ENCODE results near the gene TPRG1.

The TPRG1 gene

DNA sequence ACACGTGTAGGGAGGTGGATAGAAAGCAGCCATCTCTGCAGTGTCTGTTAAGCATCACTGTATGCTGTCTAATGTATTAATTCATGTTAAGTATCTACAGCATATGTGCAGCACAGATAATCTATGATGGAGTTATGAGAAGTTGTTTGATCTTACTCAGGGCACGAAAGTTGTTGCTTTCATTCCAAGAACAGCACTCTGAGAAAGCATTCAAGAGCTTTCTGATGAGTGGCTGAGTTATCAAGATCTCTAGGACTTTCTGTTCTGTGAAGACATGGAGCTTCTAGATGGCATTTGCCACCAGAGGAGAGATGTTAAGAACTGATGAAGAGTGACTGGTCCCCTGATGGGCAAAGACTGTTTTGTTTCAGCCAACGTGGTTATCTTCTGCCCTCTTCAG is 22.6 kb upstream of the TPRG1 start:
- Histone ChIP-seq H3K36me3 (ENCODE audit: control insufficient read depth in 1 of 2, insufficient read depth in 2 of 2, low read depth in 1 of 2, low read length in 2 of 2) (peaks cover 0 to 4% of the 10 kb centered on the region in 2 experiments), H3K4me3 (ENCODE audit: insufficient read depth in 1 of 2, low read depth in 1 of 2, low read length in 2 of 2) (no peak overlapping the region), H3K14ac (ENCODE audit: low read length in 2 of 2) (no peak overlapping the region), H3K4me2 (ENCODE audit: low read length, poor library complexity, severe bottlenecking) (no peak overlapping the region), H3K79me1 (replicated peaks; ENCODE audit: low read length, poor library complexity, severe bottlenecking) (no peaks in the 10 kb centered on the region), H3K4me1 (ENCODE audit: control insufficient read depth, insufficient read depth, low read depth, low read length) (no peaks in the 10 kb centered on the region), H3K18ac (ENCODE audit: low read depth in 1 of 2, low read length in 2 of 2) (no peak overlapping the region), H2BK5ac (ENCODE audit: low read depth, low read length, poor library complexity, severe bottlenecking) (no peak overlapping the region), H3K27me3 (ENCODE audit: control insufficient read depth in 1 of 2, insufficient read depth in 1 of 2, low read length in 2 of 2) (peaks cover 0 to 8% of the 10 kb centered on the region in 2 experiments), H2BK12ac (ENCODE audit: low read length in 2 of 2) (no peak overlapping the region), H3K9me3 (ENCODE audit: control insufficient read depth, low read length) (no peaks in the 10 kb centered on the region), H2AFZ (ENCODE audit: low read depth, low read length) (no peak overlapping the region), H3K23ac (ENCODE audit: low read length in 2 of 2) (no peak overlapping the region), H3K27ac (ENCODE audit: low read length, poor library complexity, severe bottlenecking) (no peak overlapping the region), H2BK15ac (ENCODE audit: low read depth, poor library complexity, severe bottlenecking) (no peak overlapping the region), H4K8ac (ENCODE audit: low read length) (no peak overlapping the region), H2AK5ac (ENCODE audit: low read length, severe bottlenecking) (no peak overlapping the region), H4K91ac (ENCODE audit: low read length) (no peak overlapping the region), H2BK120ac (ENCODE audit: low read depth, low read length) (no peak overlapping the region), H3K4ac (ENCODE audit: low read depth in 1 of 2, low read length in 2 of 2) (no peak overlapping the region), H3K9ac (ENCODE audit: low read length) (no peak overlapping the region)
- DNase-seq = no peak
- WGBS = 90% methylated on average over 2 of the region's 3 CpGs

DNA sequence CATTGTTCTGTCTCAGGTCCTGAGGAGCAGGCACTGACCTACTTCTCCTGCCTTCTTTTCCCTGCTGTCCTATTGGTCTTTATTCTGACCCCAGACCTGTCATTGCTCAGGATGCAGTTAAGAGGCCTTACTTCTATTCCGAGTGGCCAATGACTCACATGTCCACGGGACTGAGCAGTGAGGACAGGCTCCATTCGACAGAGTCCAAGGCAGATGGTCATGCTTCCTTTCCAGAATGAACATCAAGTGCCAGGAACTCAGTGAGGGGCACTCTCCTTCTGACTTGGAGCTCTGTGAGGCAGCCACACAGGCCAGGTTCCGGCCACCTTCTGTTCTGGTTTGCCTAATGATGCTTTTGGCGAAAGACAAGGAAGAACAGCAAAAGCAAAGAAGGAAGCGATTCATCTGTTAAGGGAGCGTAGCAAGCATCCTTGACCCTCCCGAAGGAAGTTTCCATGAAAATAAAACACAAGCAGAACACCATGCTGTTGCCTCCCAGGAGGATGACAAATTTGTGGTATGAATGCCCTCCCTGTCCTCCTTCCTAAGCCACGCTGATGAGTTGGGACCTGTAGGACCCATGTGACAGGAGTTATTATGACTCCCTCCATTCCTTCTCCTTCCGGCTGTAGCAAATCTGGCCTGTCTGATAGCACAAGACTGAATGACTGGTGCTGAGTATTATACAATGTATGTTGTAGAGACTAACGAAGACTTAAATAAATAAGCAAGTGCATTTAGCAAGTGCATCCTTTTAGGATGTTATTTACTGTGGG is 14.4 kb upstream of the TPRG1 start:
- H3K36me3 ChIP-seq (ENCODE audit: control insufficient read depth in 1 of 2, insufficient read depth in 2 of 2, low read depth in 1 of 2, low read length in 2 of 2) = no peaks in the 10 kb centered on the region
- no peak overlapping the region for H4K8ac ChIP-seq (ENCODE audit: low read length)
- H2AFZ ChIP-seq (ENCODE audit: low read depth, low read length) = no peak overlapping the region
- no peak overlapping the region for H3K23ac ChIP-seq (ENCODE audit: low read length in 2 of 2)
- no peak overlapping the region for H4K91ac ChIP-seq (ENCODE audit: low read length)
- no peaks in the 10 kb centered on the region for H3K4me1 ChIP-seq (ENCODE audit: control insufficient read depth, insufficient read depth, low read depth, low read length)
- no peak overlapping the region for H3K4ac ChIP-seq (ENCODE audit: low read depth in 1 of 2, low read length in 2 of 2)
- no peaks in the 10 kb centered on the region for H3K79me1 ChIP-seq (replicated peaks; ENCODE audit: low read length, poor library complexity, severe bottlenecking)
- no peak overlapping the region for H2AK5ac ChIP-seq (ENCODE audit: low read length, severe bottlenecking)
- WGBS = 90% methylated on average over 11 of the region's 11 CpGs
- no peak overlapping the region for H2BK15ac ChIP-seq (ENCODE audit: low read depth, poor library complexity, severe bottlenecking)
- no peak overlapping the region for H3K18ac ChIP-seq (ENCODE audit: low read depth in 1 of 2, low read length in 2 of 2)
- no peak for DNase-seq
- no peak overlapping the region for H2BK12ac ChIP-seq (ENCODE audit: low read length in 2 of 2)
- peaks cover 0 to 17% of the 10 kb centered on the region in 2 experiments for H3K27me3 ChIP-seq (ENCODE audit: control insufficient read depth in 1 of 2, insufficient read depth in 1 of 2, low read length in 2 of 2)
- H3K4me3 ChIP-seq (ENCODE audit: insufficient read depth in 1 of 2, low read depth in 1 of 2, low read length in 2 of 2) = no peak overlapping the region
- H2BK120ac ChIP-seq (ENCODE audit: low read depth, low read length) = no peak overlapping the region
- no peak overlapping the region for H3K27ac ChIP-seq (ENCODE audit: low read length, poor library complexity, severe bottlenecking)
- H3K9me3 ChIP-seq (ENCODE audit: control insufficient read depth, low read length) = no peaks in the 10 kb centered on the region
- H3K9ac ChIP-seq (ENCODE audit: low read length) = no peak overlapping the region
- H3K14ac ChIP-seq (ENCODE audit: low read length in 2 of 2) = no peak overlapping the region
- H2BK5ac ChIP-seq (ENCODE audit: low read depth, low read length, poor library complexity, severe bottlenecking) = no peak overlapping the region
- H3K4me2 ChIP-seq (ENCODE audit: low read length, poor library complexity, severe bottlenecking) = no peak overlapping the region

DNA sequence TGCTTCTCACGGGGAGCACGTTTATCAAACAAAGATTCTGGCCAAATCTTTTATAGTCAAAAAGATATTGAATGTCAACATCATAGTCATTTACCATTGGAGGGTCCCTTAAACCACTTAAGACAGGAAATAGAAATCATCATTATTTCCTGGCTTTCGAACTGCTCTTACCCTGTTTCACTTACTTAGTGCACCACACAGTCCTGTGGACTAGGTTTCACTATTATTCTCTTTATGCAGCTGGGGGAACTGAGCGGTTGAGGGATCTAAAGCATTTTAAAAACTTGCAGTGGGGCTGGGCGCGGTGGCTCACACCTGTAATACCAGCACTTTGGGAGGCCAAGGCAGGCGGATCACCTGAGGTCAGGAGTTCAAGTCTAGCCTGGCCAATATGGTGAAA is 13.7 kb upstream of the TPRG1 start:
- Histone ChIP-seq H2AK5ac (ENCODE audit: low read length, severe bottlenecking) (no peak overlapping the region), H3K27me3 (ENCODE audit: control insufficient read depth in 1 of 2, insufficient read depth in 1 of 2, low read length in 2 of 2) (peaks cover 0 to 17% of the 10 kb centered on the region in 2 experiments), H3K36me3 (ENCODE audit: control insufficient read depth in 1 of 2, insufficient read depth in 2 of 2, low read depth in 1 of 2, low read length in 2 of 2) (no peaks in the 10 kb centered on the region), H3K9ac (ENCODE audit: low read length) (no peak overlapping the region), H2BK15ac (ENCODE audit: low read depth, poor library complexity, severe bottlenecking) (no peak overlapping the region), H2BK5ac (ENCODE audit: low read depth, low read length, poor library complexity, severe bottlenecking) (no peak overlapping the region), H3K9me3 (ENCODE audit: control insufficient read depth, low read length) (no peaks in the 10 kb centered on the region), H3K27ac (ENCODE audit: low read length, poor library complexity, severe bottlenecking) (no peak overlapping the region), H4K91ac (ENCODE audit: low read length) (no peak overlapping the region), H3K4me2 (ENCODE audit: low read length, poor library complexity, severe bottlenecking) (no peak overlapping the region), H3K18ac (ENCODE audit: low read depth in 1 of 2, low read length in 2 of 2) (no peak overlapping the region), H3K23ac (ENCODE audit: low read length in 2 of 2) (no peak overlapping the region), H2BK12ac (ENCODE audit: low read length in 2 of 2) (no peak overlapping the region), H3K79me1 (replicated peaks; ENCODE audit: low read length, poor library complexity, severe bottlenecking) (no peaks in the 10 kb centered on the region), H2AFZ (ENCODE audit: low read depth, low read length) (no peak overlapping the region), H3K4me1 (ENCODE audit: control insufficient read depth, insufficient read depth, low read depth, low read length) (no peaks in the 10 kb centered on the region), H4K8ac (ENCODE audit: low read length) (no peak overlapping the region), H3K4me3 (ENCODE audit: insufficient read depth in 1 of 2, low read depth in 1 of 2, low read length in 2 of 2) (no peak overlapping the region), H3K4ac (ENCODE audit: low read depth in 1 of 2, low read length in 2 of 2) (no peak overlapping the region), H2BK120ac (ENCODE audit: low read depth, low read length) (no peak overlapping the region), H3K14ac (ENCODE audit: low read length in 2 of 2) (no peak overlapping the region)
- no peak for DNase-seq
- WGBS = 97% methylated on average over 7 of the region's 7 CpGs

DNA sequence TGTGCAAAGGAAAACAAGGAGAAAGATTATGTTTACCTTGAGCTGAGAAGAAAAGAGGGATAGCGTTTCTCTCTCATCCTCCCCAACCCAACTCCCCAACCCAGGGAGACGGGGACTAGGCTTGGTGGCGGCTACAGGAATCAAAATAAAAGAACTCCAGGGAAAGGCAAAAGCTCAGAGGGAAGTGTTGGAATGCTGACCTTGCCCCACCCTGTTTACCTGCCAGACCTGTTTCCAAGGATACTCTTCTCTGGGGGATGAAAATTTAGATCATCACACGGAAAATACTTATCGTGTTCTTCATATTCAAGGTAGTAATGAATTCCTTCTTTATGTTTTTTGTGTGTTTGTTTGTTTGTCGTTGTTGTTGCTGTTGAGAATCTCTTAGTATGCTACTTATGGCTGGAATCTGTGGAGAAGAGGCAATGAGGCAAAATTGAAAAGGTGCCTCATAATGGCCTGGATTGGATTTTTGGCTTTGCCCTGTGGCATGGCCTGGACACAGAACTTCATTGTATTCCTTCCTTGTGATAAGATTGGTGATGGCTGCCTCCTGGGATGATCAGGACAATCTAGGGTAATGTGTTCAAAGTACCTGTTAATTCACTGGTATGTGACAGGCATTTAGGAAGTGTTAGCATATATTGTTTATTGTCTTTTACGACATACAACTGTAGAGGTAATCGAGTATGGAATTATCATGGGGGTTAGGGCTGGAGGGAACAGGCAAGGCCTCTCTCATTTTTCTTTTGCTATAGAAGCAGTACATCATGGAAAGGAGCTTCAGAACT is 11.1 kb upstream of the TPRG1 start:
- Histone ChIP-seq H3K27ac (ENCODE audit: low read length, poor library complexity, severe bottlenecking) (no peak overlapping the region), H2AFZ (ENCODE audit: low read depth, low read length) (no peak overlapping the region), H2AK5ac (ENCODE audit: low read length, severe bottlenecking) (no peak overlapping the region), H3K4ac (ENCODE audit: low read depth in 1 of 2, low read length in 2 of 2) (no peak overlapping the region), H3K4me2 (ENCODE audit: low read length, poor library complexity, severe bottlenecking) (no peak overlapping the region), H3K4me3 (ENCODE audit: insufficient read depth in 1 of 2, low read depth in 1 of 2, low read length in 2 of 2) (no peak overlapping the region), H2BK15ac (ENCODE audit: low read depth, poor library complexity, severe bottlenecking) (no peak overlapping the region), H2BK5ac (ENCODE audit: low read depth, low read length, poor library complexity, severe bottlenecking) (no peak overlapping the region), H3K14ac (ENCODE audit: low read length in 2 of 2) (no peak overlapping the region), H4K8ac (ENCODE audit: low read length) (no peak overlapping the region), H3K79me1 (replicated peaks; ENCODE audit: low read length, poor library complexity, severe bottlenecking) (no peaks in the 10 kb centered on the region), H3K23ac (ENCODE audit: low read length in 2 of 2) (no peak overlapping the region), H3K9ac (ENCODE audit: low read length) (no peak overlapping the region), H3K36me3 (ENCODE audit: control insufficient read depth in 1 of 2, insufficient read depth in 2 of 2, low read depth in 1 of 2, low read length in 2 of 2) (no peaks in the 10 kb centered on the region), H3K9me3 (ENCODE audit: control insufficient read depth, low read length) (no peaks in the 10 kb centered on the region), H4K91ac (ENCODE audit: low read length) (no peak overlapping the region), H2BK12ac (ENCODE audit: low read length in 2 of 2) (no peak overlapping the region), H3K4me1 (ENCODE audit: control insufficient read depth, insufficient read depth, low read depth, low read length) (no peaks in the 10 kb centered on the region), H3K18ac (ENCODE audit: low read depth in 1 of 2, low read length in 2 of 2) (no peak overlapping the region), H2BK120ac (ENCODE audit: low read depth, low read length) (no peak overlapping the region), H3K27me3 (ENCODE audit: control insufficient read depth in 1 of 2, insufficient read depth in 1 of 2, low read length in 2 of 2) (peaks cover 0 to 9% of the 10 kb centered on the region in 2 experiments)
- 76% methylated on average over 7 of the region's 8 CpGs for WGBS
- no peak for DNase-seq

All from mesenchymal stem cell (in vitro differentiated cells and primary cell).